SK-N-SH treated with all-trans-retinoic acid at 6 μM for 48 hours (cell line): ENCODE data around the gene GSE1.

Experiments used
- ATAC-seq: fragments of 200-7000 bp; cut with Tn5 transposase; 3 replicates; pipeline ENCODE4 v1.9.1; 2020; ENCODE audit warnings: mild to moderate bottlenecking, moderate library complexity
- CREB5 ChIP-seq: fragments of 250-450 bp; sonication (Bioruptor Pico); IDR thresholded peaks from 2 replicates; pipeline ENCODE4 v1.5.1; 2020; ENCODE audit warnings: low read depth, mild to moderate bottlenecking, moderate library complexity
- CSDC2 ChIP-seq: fragments of 250-450 bp; sonication (Bioruptor Pico); IDR thresholded peaks from 2 replicates; pipeline ENCODE4 v1.5.0; 2020; ENCODE audit warnings: mild to moderate bottlenecking, moderate library complexity
- GLIS3 ChIP-seq: fragments of 250-450 bp; sonication (Bioruptor Pico); IDR thresholded peaks from 2 replicates; pipeline ENCODE4 v1.5.0; 2020; ENCODE audit warnings: mild to moderate bottlenecking, moderate library complexity
- ISL1 ChIP-seq: fragments of 250-450 bp; sonication (Bioruptor Pico); IDR thresholded peaks from 2 replicates; pipeline ENCODE4 v2.1.2; 2022; ENCODE audit warnings: mild to moderate bottlenecking, moderate library complexity
- OSR1 ChIP-seq: fragments of 250-450 bp; sonication (Bioruptor Pico); IDR thresholded peaks from 2 replicates; pipeline ENCODE4 v1.8.0; 2022; ENCODE audit warnings: moderate library complexity, mild to moderate bottlenecking, inconsistent platforms
- PATZ1 ChIP-seq: fragments of 250-450 bp; sonication (Bioruptor Pico); IDR thresholded peaks from 2 replicates; pipeline ENCODE4 v1.8.0; 2020; ENCODE audit warnings: mild to moderate bottlenecking, moderate library complexity, borderline replicate concordance
- POU6F1 ChIP-seq: fragments of 250-450 bp; sonication (Bioruptor Pico); IDR thresholded peaks from 2 replicates; pipeline ENCODE4 v1.8.0; 2021; ENCODE audit warnings: low read depth, mild to moderate bottlenecking, moderate library complexity, borderline replicate concordance
- PPARA ChIP-seq: fragments of 250-450 bp; sonication (Bioruptor Pico); IDR thresholded peaks from 2 replicates; pipeline ENCODE4 v1.5.0; 2020; ENCODE audit warnings: mild to moderate bottlenecking, borderline replicate concordance
- RARB ChIP-seq: fragments of 250-450 bp; sonication (Bioruptor Pico); IDR thresholded peaks from 2 replicates; pipeline ENCODE4 v1.8.0; 2021; ENCODE audit warnings: mild to moderate bottlenecking, moderate library complexity
- SNAI2 ChIP-seq: fragments of 250-450 bp; sonication (Bioruptor Pico); IDR thresholded peaks from 2 replicates; pipeline ENCODE4 v1.5.0; 2020; ENCODE audit warnings: mild to moderate bottlenecking, moderate library complexity
- TCF4 ChIP-seq: fragments of 250-450 bp; sonication (Bioruptor Pico); IDR thresholded peaks from 2 replicates; pipeline ENCODE4 v1.8.0; 2021; ENCODE audit warnings: mild to moderate bottlenecking, moderate library complexity, borderline replicate concordance
- TOX ChIP-seq: fragments of 250-450 bp; sonication (Bioruptor Pico); IDR thresholded peaks from 2 replicates; pipeline ENCODE4 v1.8.0; 2021; ENCODE audit warnings: mild to moderate bottlenecking, moderate library complexity, borderline replicate concordance
- TSHZ2 ChIP-seq: fragments of 250-450 bp; sonication (Bioruptor Pico); IDR thresholded peaks from 2 replicates; pipeline ENCODE4 v1.5.0; 2020; ENCODE audit warnings: mild to moderate bottlenecking, moderate library complexity
- ZC3H10 ChIP-seq: fragments of 250-450 bp; sonication (Bioruptor Pico); IDR thresholded peaks from 2 replicates; pipeline ENCODE4 v1.5.1; 2021; ENCODE audit warnings: mild to moderate bottlenecking, moderate library complexity
- ZFP3 ChIP-seq: fragments of 250-450 bp; sonication (Bioruptor Pico); IDR thresholded peaks from 2 replicates; pipeline ENCODE4 v1.5.0; 2020; ENCODE audit warnings: mild to moderate bottlenecking, moderate library complexity
- ZFP30 ChIP-seq: fragments of 450-650 bp; formaldehyde crosslinking; IDR thresholded peaks from 2 replicates; pipeline ENCODE4 v1.5.0; 2022; ENCODE audit warnings: mild to moderate bottlenecking, moderate library complexity
- ZNF565 ChIP-seq: fragments of 450-650 bp; formaldehyde crosslinking; conservative IDR thresholded peaks from 2 replicates; pipeline ENCODE4 v1.5.0; 2020; ENCODE audit warnings: low read depth, mild to moderate bottlenecking, moderate library complexity
- ZNF70 ChIP-seq: fragments of 450-650 bp; formaldehyde crosslinking; IDR thresholded peaks from 2 replicates; pipeline ENCODE4 v1.5.0; 2020; ENCODE audit warnings: mild to moderate bottlenecking, moderate library complexity
- ZNF8 ChIP-seq: fragments of 450-650 bp; formaldehyde crosslinking; IDR thresholded peaks from 2 replicates; pipeline ENCODE4 v1.5.0; 2020; ENCODE audit warnings: mild to moderate bottlenecking, moderate library complexity

The GSE1 gene

GRCh38 chr16:85616607-85617321 is 3.6 kb downstream of the GSE1 start:
- no peak for TF ChIP-seq SNAI2 (CRISPR knock-in tag)
- no peak for TF ChIP-seq ZNF8 (CRISPR knock-in tag)
- no peak for TF ChIP-seq RARB (CRISPR knock-in tag)
- TF ChIP-seq ZNF70 (CRISPR knock-in tag), result no peak
- TF ChIP-seq CSDC2 (CRISPR knock-in tag), result no peak
- TF ChIP-seq POU6F1, result no peak
- TF ChIP-seq ISL1 (CRISPR knock-in tag), result no peak
- no peak for TF ChIP-seq PPARA
- no peak for TF ChIP-seq CREB5 (CRISPR knock-in tag)
- no peak for TF ChIP-seq ZFP3
- no peak for TF ChIP-seq PATZ1 (CRISPR knock-in tag)
- no peak for TF ChIP-seq GLIS3 (CRISPR knock-in tag)
- no peak for TF ChIP-seq TCF4
- ATAC-seq, result no peak

- no peak for TF ChIP-seq TOX (CRISPR knock-in tag)
- TF ChIP-seq TCF4, result no peak
- TF ChIP-seq ZNF565 (CRISPR knock-in tag), result no peak
- no peak for TF ChIP-seq CSDC2 (CRISPR knock-in tag)
- TF ChIP-seq ZFP30 (CRISPR knock-in tag), result no peak
- TF ChIP-seq ISL1 (CRISPR knock-in tag), result no peak
- TF ChIP-seq TSHZ2 (CRISPR knock-in tag), result no peak
- TF ChIP-seq RARB (CRISPR knock-in tag), result no peak
- no peak for TF ChIP-seq OSR1 (CRISPR knock-in tag)
- no peak for TF ChIP-seq POU6F1
- no peak for TF ChIP-seq ZNF8 (CRISPR knock-in tag)
- no peak for TF ChIP-seq PATZ1 (CRISPR knock-in tag)
- no peak for ATAC-seq
These were observed 4.8 kb downstream of the GSE1 start for GRCh38 chr16:85617948-85618347.

GRCh38 chr16:85618521-85618920 is 5.4 kb downstream of the GSE1 start:
- no peak for ATAC-seq
- TF ChIP-seq PATZ1 (CRISPR knock-in tag), result no peak
- TF ChIP-seq ZNF8 (CRISPR knock-in tag), result no peak
- TF ChIP-seq RARB (CRISPR knock-in tag), result no peak
- TF ChIP-seq GLIS3 (CRISPR knock-in tag), result no peak
- no peak for TF ChIP-seq ZFP3
- no peak for TF ChIP-seq POU6F1
- TF ChIP-seq ZC3H10 (CRISPR knock-in tag), result no peak
